HepG2 (cell line): ENCODE measurements around the gene PLPPR4.

Experiments
- FOXK2 ChIP-seq: fragments of 450-650 bp; IDR thresholded peaks from 2 replicates; pipeline ENCODE4 v1.6.1; 2016
- MED13 ChIP-seq: sonication (generic); formaldehyde crosslinking; IDR thresholded peaks from 2 replicates; pipeline ENCODE4 v1.5.0; 2020; ENCODE audit warnings: missing genetic modification reagents
- MYC ChIP-seq: sonication (generic); formaldehyde crosslinking; IDR thresholded peaks from 2 replicates; pipeline ENCODE4 v1.9.0; 2021; ENCODE audit warnings: missing genetic modification reagents, borderline replicate concordance
- NFE2L2 ChIP-seq: fragments of 150-350 bp; IDR thresholded peaks from 2 replicates; pipeline ENCODE4 v1.6.1; 2014; ENCODE audit warnings: low read length
- PBX2 ChIP-seq: IDR thresholded peaks from 2 replicates; pipeline ENCODE4 v1.6.1; 2016; ENCODE audit warnings: control low read depth
- RFX5 ChIP-seq: IDR thresholded peaks from 2 replicates; pipeline ENCODE4 v1.6.1; 2011; ENCODE audit warnings: low read depth, low read length, improper control_type of control experiment
- ZNF672 ChIP-seq: sonication (generic); formaldehyde crosslinking; IDR thresholded peaks from 2 replicates; pipeline ENCODE4 v1.8.1; 2022; ENCODE audit warnings: missing genetic modification reagents

DNA sequence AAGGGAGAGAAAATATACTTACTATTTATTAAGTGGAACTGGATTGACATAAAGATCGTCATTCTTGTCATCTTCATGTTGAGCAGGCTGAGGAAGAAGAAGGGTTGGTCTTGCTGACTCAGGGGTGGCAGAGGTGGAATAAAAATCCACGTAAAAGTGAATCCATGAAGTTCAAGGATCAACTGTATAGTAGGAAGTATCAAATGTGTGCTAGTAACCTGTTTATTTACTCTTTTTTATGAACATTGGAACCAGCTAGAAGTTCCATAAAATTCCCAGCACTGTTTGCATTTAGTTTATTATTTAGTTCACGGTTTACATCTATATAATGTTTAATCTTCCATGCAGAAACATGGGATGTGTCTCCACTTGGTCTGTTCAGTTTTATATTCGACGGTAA is 70.7 kb downstream of the PLPPR4 start:
- no peak for TF ChIP-seq FOXK2
- TF ChIP-seq RFX5 = no peak
- TF ChIP-seq PBX2 (CRISPR knock-in tag) = no peak
- no peak for TF ChIP-seq ZNF672 (CRISPR knock-in tag)
- TF ChIP-seq NFE2L2 = no peak
- no peak for TF ChIP-seq MYC (CRISPR knock-in tag)
- TF ChIP-seq MED13 = no peak
